ENCODE results near the gene ERC2. TPM values are rescaled to one million over a fixed set of nuclear protein-coding genes. Genes with fewer than 3 reads are reported as not detected.

ERC2 gene
- total and polyA plus RNA-seq, 2 of the 13 experiments (the other 11 are each of a cell fraction or from before 2014, with no cell fraction given) = 0.16 to 0.22 TPM

DNA sequence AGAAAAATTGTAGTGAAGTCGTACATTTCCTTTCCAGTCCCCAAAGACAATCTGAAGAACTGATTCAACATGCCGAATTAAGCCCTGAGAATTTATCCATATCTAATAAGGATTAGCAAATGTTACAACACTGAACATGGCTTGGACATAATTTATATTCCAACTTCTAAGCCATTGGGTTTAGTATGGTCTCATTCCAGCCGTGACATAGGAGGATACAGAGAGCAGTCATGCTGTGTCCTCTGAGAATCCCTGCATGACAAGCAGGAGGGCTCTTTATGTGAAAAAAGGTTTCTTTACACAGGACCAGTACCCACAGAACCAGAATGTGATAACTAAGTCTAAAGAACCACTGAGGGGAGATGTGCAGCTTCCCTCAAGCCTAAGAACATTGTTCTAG, 749.3 kb downstream of the ERC2 start (continued):
- TF ChIP-seq, protein P1, sequence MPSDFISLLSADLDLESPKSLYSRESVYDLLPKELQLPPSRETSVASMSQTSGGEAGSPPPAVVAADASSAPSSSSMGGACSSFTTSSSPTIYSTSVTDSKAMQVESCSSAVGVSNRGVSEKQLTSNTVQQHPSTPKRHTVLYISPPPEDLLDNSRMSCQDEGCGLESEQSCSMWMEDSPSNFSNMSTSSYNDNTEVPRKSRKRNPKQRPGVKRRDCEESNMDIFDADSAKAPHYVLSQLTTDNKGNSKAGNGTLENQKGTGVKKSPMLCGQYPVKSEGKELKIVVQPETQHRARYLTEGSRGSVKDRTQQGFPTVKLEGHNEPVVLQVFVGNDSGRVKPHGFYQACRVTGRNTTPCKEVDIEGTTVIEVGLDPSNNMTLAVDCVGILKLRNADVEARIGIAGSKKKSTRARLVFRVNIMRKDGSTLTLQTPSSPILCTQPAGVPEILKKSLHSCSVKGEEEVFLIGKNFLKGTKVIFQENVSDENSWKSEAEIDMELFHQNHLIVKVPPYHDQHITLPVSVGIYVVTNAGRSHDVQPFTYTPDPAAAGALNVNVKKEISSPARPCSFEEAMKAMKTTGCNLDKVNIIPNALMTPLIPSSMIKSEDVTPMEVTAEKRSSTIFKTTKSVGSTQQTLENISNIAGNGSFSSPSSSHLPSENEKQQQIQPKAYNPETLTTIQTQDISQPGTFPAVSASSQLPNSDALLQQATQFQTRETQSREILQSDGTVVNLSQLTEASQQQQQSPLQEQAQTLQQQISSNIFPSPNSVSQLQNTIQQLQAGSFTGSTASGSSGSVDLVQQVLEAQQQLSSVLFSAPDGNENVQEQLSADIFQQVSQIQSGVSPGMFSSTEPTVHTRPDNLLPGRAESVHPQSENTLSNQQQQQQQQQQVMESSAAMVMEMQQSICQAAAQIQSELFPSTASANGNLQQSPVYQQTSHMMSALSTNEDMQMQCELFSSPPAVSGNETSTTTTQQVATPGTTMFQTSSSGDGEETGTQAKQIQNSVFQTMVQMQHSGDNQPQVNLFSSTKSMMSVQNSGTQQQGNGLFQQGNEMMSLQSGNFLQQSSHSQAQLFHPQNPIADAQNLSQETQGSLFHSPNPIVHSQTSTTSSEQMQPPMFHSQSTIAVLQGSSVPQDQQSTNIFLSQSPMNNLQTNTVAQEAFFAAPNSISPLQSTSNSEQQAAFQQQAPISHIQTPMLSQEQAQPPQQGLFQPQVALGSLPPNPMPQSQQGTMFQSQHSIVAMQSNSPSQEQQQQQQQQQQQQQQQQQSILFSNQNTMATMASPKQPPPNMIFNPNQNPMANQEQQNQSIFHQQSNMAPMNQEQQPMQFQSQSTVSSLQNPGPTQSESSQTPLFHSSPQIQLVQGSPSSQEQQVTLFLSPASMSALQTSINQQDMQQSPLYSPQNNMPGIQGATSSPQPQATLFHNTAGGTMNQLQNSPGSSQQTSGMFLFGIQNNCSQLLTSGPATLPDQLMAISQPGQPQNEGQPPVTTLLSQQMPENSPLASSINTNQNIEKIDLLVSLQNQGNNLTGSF (CRISPR knock-in tag; IDR thresholded peaks at IDR 0.05) = no peak

DNA sequence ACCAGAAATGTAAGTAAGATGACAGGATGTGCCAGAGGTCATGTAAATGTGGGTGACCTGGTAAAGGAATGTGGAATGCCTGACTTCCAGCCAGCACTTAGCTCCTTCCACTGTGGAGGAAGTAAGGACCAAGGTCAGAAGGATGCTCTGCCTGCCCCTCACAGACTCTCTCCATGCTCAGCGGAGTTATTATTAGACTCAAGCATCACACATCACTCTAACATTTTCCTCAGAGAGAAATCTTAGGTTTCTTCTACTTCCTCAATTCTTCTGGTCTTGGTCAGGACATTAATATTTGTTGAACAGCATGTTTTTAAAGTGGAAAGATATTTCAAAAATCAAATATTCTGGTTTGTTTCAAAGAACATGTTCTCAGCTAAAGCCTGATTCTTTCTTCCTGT, 749.7 kb downstream of the ERC2 start:
- ATAC-seq (no peak), FAIRE-seq (no peak), DNase-seq (ENCODE audit: low spot score) (no peak)
- ChIA-PET POLR2A (no interaction called here), CTCF (ENCODE audit: low intra/inter-chr PET ratio, low total read pairs) (no interaction called here)
- no peak overlapping the region for H3K4me2 ChIP-seq (ENCODE audit: low read depth, low read length)
- H3K36me3 ChIP-seq (replicated peaks in 1 of 2; ENCODE audit: control insufficient read depth in 1 of 2, insufficient read depth in 2 of 2, low read length in 2 of 2) = no peaks in the 10 kb centered on the region
- H3K9me3 ChIP-seq (ENCODE audit: low read length) = no peaks in the 10 kb centered on the region
- BruUV-seq (replicated peaks) = no TSS peak
- H3K9ac ChIP-seq (ENCODE audit: insufficient read depth, low read depth, low read length) = no peak overlapping the region
- H4K20me1 ChIP-seq (ENCODE audit: insufficient read depth, low read length) = no peaks in the 10 kb centered on the region
- H3K79me2 ChIP-seq (ENCODE audit: insufficient read depth, low read length) = no peaks in the 10 kb centered on the region
- H3K27ac ChIP-seq (ENCODE audit: extremely low read length, insufficient read depth, low read length) = no peak overlapping the region
- in situ Hi-C loops (cut with HindIII; ENCODE audit: extremely low pct_ligation_motif_present, low pct_unique_long_range_greater_than_20kb) (no loop called here), intact Hi-C loops (cut with micrococcal nuclease; ENCODE audit: unreplicated experiment) (no loop called here)
- H2AFZ ChIP-seq (ENCODE audit: low read length) = no peak overlapping the region
- no peak overlapping the region for H3K4me3 ChIP-seq (replicated peaks in 1 of 3; ENCODE audit: insufficient read depth in 1 of 3, low read depth in 2 of 3, low read length in 3 of 3)
- no peaks in the 10 kb centered on the region for H3K4me1 ChIP-seq (ENCODE audit: insufficient read depth, low read length)
- no peaks in the 10 kb centered on the region for H3K27me3 ChIP-seq (ENCODE audit: control insufficient read depth in 1 of 2, insufficient read depth in 2 of 2, low read length in 2 of 2)
- WGBS (ENCODE audit: low lambda C conversion rate) = 0% methylated on average over 1 of the region's 1 CpG
- no peak for TF ChIP-seq ARNTL (CRISPR knock-in tag; IDR thresholded peaks at IDR 0.05)
- TF ChIP-seq, protein P2, sequence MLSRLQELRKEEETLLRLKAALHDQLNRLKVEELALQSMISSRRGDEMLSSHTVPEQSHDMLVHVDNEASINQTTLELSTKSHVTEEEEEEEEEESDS (CRISPR knock-in tag; IDR thresholded peaks at IDR 0.05; ENCODE audit: borderline replicate concordance) = no peak
- TF ChIP-seq PRPF4 (IDR thresholded peaks at IDR 0.05; ENCODE audit: low read depth, low read length, poor library complexity, severe bottlenecking) = no peak
- TF ChIP-seq NFKB2 (CRISPR knock-in tag; IDR thresholded peaks at IDR 0.05; ENCODE audit: borderline replicate concordance) = no peak
- TF ChIP-seq DMAP1 (CRISPR knock-in tag; IDR thresholded peaks at IDR 0.05) = no peak
- TF ChIP-seq ZNF263 (CRISPR knock-in tag; IDR thresholded peaks at IDR 0.05) = no peak
- TF ChIP-seq ETV5 (CRISPR knock-in tag; IDR thresholded peaks at IDR 0.05; ENCODE audit: borderline replicate concordance) = no peak
- no peak for TF ChIP-seq CAMTA2 (CRISPR knock-in tag; IDR thresholded peaks at IDR 0.05; ENCODE audit: borderline replicate concordance)
- no peak for TF ChIP-seq SP5 (CRISPR knock-in tag; IDR thresholded peaks at IDR 0.05; ENCODE audit: borderline replicate concordance, low read depth)
- TF ChIP-seq, protein P3, sequence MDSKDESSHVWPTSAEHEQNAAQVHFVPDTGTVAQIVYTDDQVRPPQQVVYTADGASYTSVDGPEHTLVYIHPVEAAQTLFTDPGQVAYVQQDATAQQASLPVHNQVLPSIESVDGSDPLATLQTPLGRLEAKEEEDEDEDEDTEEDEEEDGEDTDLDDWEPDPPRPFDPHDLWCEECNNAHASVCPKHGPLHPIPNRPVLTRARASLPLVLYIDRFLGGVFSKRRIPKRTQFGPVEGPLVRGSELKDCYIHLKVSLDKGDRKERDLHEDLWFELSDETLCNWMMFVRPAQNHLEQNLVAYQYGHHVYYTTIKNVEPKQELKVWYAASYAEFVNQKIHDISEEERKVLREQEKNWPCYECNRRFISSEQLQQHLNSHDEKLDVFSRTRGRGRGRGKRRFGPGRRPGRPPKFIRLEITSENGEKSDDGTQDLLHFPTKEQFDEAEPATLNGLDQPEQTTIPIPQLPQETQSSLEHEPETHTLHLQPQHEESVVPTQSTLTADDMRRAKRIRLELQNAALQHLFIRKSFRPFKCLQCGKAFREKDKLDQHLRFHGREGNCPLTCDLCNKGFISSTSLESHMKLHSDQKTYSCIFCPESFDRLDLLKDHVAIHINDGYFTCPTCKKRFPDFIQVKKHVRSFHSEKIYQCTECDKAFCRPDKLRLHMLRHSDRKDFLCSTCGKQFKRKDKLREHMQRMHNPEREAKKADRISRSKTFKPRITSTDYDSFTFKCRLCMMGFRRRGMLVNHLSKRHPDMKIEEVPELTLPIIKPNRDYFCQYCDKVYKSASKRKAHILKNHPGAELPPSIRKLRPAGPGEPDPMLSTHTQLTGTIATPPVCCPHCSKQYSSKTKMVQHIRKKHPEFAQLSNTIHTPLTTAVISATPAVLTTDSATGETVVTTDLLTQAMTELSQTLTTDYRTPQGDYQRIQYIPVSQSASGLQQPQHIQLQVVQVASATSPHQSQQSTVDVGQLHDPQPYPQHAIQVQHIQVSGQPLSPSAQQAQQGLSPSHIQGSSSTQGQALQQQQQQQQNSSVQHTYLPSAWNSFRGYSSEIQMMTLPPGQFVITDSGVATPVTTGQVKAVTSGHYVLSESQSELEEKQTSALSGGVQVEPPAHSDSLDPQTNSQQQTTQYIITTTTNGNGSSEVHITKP (CRISPR knock-in tag; IDR thresholded peaks at IDR 0.05; ENCODE audit: low read depth) = no peak
- no peak for TF ChIP-seq PRMT3 (CRISPR knock-in tag; IDR thresholded peaks at IDR 0.05; ENCODE audit: borderline replicate concordance, low read depth)
- TF ChIP-seq HNRNPH1 (optimal IDR thresholded peaks at IDR 0.05; ENCODE audit: low read depth, low read length) = no peak
